GM21786 (cell line): ENCODE results near the gene FSHR.

ENCODE experiments used
- ATAC-seq: cut with Tn5 transposase; IDR thresholded peaks from one replicate; pipeline ENCODE4 v1.9.1; 2021; ENCODE audit not compliant: unreplicated experiment

Gene FSHR, protein sequence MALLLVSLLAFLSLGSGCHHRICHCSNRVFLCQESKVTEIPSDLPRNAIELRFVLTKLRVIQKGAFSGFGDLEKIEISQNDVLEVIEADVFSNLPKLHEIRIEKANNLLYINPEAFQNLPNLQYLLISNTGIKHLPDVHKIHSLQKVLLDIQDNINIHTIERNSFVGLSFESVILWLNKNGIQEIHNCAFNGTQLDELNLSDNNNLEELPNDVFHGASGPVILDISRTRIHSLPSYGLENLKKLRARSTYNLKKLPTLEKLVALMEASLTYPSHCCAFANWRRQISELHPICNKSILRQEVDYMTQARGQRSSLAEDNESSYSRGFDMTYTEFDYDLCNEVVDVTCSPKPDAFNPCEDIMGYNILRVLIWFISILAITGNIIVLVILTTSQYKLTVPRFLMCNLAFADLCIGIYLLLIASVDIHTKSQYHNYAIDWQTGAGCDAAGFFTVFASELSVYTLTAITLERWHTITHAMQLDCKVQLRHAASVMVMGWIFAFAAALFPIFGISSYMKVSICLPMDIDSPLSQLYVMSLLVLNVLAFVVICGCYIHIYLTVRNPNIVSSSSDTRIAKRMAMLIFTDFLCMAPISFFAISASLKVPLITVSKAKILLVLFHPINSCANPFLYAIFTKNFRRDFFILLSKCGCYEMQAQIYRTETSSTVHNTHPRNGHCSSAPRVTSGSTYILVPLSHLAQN

DNA sequence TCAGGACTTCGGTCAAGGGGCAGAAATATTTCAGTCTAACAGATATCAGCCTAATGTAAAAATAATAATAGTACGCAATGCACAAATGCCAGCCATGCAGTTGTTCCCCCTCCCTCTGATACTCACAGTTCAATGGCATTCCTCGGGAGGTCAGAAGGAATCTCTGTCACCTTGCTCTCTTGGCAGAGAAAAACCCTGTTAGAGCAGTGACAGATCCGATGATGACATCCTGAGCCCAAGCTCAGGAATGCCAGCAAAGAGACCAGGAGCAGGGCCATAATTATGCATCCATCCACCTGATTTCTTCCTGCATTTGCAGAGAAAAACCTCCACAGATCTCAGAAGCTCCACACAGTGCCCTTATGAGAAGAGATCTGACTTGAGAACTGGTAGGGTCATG is at the start of gene FSHR:
Gene FSHR, minus strand, starts transcription at position 376 of the 400 bp plus-strand sequence. Its CDS starts 98 bp downstream, at position 278.
- ATAC-seq: no peak

DNA sequence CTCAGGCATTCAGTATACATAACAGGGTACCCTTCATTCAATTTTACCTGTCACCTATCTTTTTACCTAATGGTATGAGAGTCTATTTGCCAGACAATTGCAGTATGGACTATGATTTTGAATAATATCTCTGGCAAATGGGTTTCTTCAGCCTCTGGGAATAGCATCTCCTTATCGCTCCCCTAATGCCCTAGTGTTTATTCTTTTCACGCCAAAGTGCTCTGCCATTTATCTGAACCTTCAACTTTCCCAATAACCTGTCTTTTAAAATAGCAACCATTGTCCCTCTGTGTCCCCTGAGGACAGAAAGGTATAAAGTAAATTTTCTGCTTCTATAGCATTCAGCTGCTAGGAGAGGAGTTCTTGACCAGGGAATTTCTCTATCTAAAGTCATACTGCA is 45.0 kb upstream of the FSHR start:
- no peak for ATAC-seq

DNA sequence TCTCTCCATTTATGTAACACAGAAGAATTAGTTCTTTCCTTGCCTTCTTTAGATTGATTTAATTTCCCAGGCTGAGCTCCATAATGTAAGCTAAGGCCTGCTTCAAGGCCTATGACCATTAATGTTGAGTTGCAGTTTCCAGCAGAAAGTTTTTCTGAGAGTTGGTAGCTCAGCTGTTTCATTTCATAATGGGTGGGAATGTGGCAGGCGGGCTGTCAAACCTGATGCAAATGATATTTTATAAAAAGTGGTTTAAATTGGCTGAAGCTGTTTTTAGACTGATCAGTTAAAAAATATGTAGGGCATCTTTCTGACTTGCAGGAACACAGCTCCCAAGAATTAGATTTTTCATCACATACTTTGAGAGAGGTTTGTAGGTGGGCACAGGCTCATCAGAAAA is 40.4 kb upstream of the FSHR start:
- ATAC-seq: no peak

DNA sequence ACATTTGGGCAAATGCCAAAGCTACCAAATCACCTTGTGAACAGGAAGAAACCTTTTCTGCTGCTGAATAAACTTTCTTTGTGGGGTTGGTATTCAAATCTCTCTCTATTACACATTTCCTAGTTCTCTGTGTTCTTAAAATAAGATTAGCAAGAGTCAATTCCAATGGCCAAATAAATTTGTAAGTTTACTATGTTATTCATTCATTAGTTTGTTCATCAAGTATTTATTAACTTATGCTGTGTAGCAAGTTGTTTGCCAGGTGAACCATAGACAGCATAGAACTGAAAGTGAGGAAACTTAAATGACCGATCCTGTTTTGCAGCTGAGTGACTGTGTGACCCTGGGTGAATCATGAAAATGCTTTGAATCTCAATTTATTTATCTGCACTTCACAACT is 37.7 kb upstream of the FSHR start:
- ATAC-seq: no peak

DNA sequence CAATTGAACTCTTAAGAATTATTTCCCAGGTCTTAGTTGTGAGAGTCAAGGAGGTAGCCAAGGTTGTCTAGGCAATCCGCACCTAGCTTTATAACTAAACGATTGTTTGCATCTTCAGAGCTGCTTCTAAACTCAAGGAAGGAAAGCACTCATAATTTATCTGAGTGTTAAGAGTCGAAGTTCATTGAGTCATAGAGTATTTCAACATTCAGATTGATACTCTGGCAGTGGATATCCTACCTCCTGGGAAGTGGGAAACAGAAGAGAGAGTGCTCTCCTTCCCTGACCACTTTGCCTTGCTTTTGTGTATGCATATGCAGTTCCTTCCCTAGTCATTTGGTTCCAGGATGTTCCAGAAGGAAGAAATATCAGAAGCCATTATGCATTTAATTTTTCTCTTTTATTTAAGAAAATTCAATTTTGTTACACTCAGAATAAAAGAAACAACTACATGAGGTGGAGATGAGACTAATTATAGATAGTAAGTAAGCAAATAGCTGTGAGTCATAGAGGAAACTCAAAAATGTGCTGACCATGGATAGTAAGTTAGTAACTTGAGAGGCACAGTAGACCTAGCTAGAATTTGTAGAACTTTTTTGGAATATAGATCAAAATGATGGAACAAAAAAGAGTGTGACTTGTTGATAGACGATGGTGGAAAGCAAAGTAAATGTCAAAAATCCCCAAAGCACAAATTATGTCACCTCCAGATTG is 35.4 kb upstream of the FSHR start:
- no peak for ATAC-seq

DNA sequence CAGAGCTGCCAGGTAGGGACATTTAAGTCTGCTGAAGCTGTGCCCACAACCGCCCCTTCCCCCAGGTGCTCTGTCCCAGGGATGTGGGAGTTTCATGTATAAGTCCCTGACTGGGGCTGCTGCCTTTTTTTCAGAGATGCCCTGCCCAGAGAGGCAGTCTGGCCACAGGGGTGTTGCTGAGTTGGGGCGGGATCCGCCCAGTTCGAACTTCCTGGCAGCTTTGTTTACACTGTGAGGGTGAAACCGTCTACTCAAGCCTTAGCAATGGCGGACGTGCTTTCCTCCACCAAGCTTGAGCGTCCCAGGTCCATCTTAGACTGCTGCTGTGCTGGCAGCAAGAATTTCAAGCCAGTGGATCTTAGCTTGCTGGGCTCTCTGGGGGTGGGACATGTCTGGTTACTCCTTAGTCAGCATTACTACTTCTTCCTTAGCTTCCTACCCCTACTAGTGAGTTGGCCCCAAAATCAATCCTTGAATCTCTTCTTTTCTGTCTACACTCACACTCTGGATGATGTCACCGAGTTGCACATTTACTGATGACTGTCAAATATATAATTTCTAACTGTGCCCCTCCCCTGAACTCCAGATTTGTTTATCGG is 31.8 kb upstream of the FSHR start:
- ATAC-seq: no peak

DNA sequence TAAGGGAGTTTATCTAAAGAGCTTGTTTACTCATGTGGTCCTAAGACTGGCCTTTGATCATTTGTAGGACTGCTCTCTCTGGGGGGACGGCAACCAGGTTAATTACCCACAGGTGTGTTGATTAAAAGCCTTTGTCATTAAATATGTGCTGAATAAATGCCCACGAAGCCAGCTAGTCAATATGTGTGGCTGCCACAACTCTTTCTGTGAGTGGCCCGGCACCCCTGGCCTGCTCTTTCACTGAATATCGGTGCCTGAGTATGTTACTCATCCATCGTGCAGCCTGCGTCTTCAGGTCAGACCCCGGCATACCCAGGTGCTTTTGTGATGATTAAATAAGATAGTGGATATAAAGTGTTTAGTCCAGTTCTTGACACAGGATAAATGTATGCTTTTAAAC is 24.3 kb upstream of the FSHR start:
- no peak for ATAC-seq

DNA sequence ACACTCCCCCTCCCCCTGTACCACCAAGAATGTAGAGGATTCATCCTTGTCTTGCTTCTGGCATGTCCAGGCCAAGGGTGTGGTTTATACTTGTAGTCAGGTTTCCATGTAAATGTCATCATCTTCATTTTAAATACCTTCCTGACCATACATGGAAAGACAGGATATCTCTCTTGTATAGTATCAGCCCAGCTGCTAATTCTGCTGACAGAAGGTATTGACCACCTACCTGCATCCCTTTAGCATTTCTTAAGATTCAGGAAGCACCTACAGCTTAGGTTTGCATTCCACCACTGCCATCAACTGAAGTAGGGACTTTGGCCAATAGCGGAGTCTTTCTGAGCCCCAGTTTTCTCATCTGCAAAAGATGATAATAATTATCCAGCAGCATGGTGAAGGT is 22.9 kb upstream of the FSHR start:
- no peak for ATAC-seq

DNA sequence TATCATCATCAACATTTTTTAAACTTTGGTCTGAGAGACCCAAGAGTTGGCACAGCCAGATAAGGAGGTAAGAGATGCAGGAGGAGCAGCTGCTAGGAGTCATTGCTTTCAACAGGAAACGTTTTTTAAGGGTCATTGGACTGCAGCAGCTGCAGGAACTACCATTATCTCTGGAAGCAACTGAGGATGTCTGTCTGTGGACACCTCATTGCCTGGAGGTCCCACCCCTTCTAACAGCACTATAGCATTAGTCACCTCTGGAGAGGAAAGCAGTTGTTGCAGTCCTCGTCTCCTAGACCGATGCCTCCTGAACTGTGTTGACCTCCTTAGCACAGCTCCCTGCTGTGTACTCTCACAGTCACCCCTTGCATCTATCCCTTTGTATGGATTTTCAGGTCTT is 21.5 kb upstream of the FSHR start:
- ATAC-seq: no peak

DNA sequence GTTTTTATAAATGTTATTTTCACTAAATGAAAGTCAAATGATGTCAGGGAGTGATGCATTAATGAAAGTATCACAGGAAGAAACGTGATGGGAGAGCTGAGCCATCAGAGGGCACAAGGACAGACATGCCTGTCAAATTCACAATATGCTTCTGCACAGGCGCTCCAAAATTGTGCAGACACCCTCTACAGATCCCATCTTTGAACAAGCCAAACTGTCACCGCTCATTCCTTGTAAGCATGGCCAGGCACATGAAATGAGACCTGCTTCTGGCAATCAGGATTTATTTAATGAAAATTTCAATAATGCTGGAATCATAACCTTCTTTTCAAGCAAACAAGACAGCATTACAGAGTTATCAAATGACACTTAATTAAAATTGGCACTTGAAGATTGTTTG is 20.4 kb upstream of the FSHR start:
- no peak for ATAC-seq

DNA sequence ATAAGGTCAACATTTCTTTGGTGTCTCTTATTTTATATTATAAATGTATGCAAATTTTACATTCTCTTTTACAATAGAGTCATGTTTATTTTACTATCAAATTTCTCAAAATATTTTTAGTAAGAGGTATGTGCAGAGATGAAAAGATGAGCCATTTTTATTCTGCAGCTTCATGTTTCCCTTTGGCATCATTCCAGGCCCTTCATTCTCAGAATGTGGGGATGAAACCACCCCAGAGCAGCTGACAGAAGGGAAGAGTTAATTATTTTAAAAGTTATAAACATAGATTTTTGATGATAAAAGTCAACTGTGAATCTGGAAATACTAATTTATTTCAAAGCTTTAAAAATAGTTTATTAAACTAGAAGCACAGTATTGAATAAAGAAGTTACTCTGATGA is 12.8 kb upstream of the FSHR start:
- ATAC-seq: no peak

DNA sequence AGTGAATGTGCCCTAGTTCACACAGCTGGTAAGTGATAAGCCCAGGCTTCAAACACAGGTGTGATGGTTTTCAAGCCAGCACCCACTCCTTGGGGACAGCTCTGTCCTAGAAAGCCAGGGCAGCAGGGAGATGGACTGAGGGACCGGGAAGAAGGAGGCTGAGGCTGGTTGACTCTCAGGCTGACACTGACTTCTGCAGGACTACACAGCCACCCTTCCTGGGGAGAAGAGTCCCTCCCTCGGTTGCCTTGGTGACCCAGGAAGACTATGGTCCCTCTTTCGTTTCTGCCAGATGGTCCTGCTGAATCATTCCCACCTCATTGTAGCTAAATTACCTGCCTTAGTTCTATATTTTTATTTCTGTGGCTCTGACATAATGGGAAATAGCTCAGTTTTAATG is 11.3 kb upstream of the FSHR start:
- ATAC-seq: no peak

DNA sequence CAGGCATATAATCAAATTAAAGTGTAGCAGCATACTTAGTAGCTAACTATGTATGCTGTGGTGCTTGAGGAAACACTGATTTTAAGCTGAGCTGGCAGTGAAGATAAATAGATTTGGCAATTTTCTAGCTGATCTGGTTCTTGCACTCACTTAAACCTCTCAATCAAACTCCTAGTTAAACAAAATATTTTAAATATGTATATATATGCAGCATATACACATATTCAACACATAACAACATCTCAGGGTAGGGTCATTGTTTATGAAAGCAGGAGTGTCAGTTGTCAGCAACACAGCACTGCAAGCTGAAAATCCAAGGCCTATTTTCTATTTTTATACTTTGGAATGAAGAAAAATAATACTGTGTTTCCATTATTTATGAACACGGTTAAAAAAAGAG is 10.4 kb upstream of the FSHR start:
- no peak for ATAC-seq

DNA sequence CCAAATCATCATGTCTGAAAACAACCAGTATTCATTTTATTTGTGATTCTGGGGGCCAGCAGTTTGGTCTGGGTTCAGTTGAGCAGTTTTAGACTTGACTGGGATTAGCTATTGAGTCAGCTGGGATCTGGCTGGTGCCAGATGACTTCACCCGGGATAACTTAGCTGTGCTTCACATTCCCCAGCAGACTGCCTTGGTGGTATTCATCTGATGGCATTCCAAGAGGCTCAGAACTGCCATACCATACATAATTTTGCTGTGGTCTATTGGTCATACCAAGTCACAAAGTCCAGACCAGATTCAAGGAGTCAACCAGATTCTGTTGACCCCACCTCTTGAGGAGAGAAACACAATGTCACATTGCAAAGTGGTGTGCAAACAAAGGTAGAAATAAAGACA is 7.8 kb upstream of the FSHR start:
- ATAC-seq: no peak

DNA sequence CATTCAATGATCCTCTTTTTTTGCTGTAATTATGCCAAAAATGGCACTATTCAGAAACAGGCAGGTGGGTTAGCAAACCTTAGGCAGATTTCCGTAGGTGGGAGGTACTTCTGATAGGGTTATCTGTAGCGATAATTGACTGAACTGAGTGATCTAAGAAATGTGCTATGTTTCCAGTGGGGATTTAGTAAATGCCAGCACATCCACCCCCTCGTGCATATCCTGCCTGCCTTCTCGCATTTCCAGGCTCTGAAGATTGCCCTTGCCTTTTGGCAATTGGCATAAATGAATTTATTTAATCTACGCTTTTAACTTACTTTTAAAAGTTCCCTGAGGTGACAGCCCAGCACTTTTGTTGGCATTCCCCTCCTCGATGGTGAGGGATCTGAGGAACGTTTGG is 576 bp upstream of the FSHR start:
- ATAC-seq: no peak

DNA sequence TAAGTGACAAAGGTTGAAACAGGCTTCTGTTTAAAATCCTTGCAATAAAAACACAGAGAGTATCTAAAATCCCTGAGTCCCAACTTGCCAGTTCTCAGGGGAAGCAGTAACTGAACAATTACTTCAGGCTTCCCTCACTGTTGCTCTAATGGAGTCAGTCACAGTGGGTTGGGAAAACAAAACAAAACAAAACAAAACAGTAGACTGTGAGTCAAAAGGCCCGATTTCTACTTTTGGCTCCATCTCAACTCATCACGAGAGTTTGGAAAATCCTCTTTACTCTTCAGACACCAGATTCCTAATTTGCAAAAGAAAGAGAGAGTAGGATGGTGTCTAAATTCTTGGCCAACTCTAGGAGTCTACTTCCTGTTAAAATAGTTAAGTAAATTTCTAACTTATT is 1.1 kb downstream of the FSHR start:
- no peak for ATAC-seq

DNA sequence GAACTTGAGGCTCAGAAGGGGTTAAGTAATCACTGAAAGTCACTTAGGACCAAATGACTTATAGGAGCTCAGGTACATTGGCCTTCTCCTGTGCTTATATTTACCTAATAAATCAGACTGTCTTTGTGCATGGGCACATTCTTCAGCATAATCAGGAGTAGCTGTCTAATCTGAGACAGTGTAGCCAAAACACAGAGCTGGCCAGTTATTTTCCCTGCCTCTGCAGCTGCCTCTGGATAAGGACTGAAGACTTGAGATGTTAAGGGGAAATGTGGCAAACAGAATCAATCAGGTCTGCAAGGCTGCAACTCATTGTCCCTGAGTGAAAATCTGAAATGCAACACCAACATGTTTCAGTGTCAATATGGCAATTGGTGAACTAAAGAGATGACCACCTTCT is 1.5 kb downstream of the FSHR start:
- ATAC-seq: no peak

DNA sequence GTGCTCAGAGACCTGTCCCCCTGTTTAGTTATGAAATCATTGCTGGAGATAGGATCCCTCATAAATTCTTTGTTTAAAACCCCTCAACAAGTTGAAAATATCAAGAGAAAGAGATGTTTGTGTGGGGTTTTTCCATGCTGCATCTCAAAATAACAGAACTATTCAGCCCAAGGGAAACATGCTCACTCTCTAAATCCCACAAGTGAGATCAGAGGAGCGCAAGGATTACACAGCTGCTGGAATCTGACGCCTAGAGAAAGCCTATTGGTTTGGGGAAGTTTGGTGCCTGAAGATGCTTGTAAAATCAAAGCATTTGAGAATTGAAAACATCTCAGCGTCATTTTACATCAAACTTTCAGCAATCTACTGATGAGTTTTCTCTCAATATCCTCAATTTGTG is 7.9 kb downstream of the FSHR start:
- ATAC-seq: no peak

DNA sequence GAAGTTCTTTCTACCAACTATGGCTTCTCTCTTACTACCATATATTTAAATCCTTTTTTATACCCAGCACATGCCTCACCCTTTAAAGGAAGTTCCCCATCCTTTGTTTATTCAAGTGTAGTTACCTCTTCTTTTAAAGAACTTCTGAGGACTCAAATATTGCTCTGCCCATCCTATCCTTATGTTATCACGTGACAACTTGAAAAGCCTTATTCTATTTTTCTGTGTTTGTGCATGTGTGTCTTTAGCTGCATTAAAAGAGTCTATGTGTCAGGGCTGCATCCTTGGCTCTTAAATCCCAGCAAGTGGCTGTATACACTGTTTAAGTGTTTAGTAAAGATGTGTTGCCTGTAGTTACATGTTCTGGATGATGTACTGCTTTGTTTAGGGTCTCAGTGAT is 22.5 kb downstream of the FSHR start:
- no peak for ATAC-seq

DNA sequence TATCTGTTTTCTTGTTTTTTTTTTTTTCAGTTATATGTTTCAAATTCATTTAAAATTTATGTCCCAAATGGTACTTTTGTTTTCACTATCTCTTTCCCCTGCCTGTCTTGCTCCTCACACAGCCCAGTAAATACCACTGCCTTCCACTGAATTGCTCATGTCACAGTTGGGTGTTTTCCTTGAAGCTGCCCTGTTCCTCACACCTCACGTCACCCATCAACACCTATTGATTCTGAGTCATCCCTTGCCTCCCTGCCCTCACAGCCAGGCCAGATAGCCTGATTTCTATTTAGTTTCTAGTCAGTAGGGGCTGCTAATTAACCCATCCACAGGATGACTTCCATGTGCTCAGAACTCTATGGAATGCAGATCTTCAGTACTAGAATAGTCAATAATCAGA is 25.3 kb downstream of the FSHR start:
- peak; percentile 98 for ATAC-seq

DNA sequence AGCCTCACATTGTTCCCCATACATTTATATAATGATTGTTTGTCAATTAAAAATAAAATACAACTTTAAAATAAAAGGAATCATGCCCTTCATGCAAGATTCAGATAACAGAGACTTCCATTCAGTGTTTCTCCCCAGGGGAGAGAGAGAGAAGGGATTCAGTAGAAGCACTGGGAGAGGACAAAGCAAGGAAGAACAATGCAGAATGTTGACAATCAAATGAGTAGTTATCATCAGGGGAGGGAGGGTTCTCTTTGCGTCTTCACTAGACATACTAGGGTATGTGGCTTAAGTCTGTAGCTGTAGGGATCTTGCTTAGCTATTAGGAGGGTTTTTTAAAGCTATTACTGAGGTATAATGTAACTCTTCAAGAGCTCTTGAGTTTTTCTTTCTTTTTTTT is 30.7 kb downstream of the FSHR start:
- no peak for ATAC-seq

DNA sequence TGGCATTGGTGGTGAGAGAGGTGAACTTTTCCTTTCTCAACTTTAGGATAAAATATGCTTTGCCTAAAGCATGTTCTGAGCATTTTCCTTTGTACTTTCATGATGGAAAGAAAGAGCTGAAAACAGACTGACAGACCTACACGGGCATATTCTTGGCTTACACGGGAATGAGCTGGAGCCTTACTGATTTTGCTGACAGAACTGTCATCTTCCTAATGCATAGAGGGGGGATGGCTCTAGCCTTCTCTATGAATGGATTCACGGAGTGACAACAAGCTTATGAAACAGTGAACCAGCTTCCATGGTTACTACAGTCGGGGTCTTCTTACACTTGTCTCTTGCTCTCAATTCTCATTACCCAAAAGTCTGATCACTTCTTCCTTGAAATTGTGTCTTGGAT is 32.2 kb downstream of the FSHR start:
- ATAC-seq: no peak
